TTC549 (cell line): ENCODE results near the gene ANKRD33B.
"Not testable (repeated sequence)": the region's sequence is repeated elsewhere in the genome, so short reads cannot be mapped to it uniquely, and the experiment has no call there.

Source experiments
- FAIRE-seq: peaks from 2 replicates; lab custom pipeline; 2012; peaks lifted over from hg19 to GRCh38; lab: Jason Lieb, UNC

ANKRD33B gene

DNA sequence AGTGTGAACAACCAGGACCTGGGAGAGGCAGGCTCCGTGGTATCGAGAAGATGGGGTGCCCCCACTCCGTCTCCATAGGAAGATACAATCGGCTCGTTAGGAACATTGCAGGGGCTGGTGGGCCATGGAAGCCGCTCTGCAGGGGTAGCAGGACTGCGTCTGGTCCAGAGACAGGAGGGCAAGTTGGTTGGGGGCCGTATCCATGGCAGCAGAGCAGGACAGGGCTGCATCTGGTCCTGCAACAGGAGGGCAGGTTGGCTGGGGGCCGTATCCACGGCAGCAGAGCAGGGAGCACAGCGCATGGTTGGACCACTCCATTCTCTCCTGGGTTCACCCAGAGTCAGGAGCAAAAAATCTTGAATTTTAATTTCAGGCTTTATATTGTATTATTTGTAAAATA, 98.2 kb downstream of the ANKRD33B start:
- FAIRE-seq: no peak

- no peak for FAIRE-seq
Observed at GRCh38 chr5:10662661-10663488, 99.0 kb downstream of the ANKRD33B start.

DNA sequence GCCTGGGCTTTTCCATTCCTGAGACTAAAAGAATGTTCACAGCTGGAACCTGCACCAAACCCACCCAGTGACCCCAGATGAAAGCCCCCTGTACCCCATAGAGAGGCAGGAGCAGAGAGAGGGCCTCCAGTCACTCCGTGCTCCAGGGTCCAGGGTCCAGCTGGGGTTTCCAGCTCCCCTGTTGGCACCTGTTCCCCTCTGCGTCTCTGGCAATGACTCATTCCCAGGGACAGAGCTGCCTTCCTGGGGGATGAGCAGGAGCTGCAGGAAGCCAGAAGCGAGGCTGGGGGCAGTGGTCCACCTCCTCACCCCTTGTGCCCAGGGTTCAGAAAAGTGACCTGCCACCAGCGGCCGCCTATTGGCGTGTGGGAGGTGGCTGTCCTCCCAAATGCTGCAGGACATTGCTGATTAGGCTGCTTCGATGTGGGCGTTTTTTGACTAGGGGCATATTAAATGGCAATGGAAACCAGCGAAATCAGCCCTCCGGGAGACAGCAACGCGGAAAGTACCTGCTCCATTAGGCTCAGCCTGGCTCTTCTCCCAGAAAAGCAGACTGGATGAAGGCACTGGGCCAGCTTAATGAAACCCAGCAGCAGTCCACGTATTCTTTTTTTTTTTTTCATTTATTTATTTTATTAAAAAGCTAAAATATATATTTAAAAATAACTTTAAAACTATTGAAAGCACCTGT, 99.8 kb downstream of the ANKRD33B start:
- no peak for FAIRE-seq

GRCh38 chr5:10664180-10664769, 100.4 kb downstream of the ANKRD33B start:
- FAIRE-seq: not testable (repeated sequence)

DNA sequence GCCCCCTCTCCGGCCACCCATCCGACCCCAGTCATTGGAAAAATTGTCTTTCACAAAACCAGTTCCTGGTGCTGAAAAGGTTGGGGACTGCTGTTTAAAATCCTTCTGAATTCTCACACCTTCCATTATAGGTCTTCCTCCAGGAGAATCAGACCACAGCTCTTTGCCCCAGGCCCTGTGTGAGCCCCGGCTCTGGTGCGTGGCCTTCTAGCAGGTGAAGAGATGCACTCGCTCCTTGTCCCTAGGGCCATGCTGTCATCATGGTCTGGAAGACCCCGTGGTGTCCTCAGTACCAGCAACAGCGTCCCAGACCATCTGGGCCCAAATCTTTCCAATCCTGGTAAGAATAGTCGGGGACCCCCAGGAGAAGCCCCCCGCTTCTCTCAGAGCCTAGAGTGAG, 101.9 kb downstream of the ANKRD33B start:
- no peak for FAIRE-seq

DNA sequence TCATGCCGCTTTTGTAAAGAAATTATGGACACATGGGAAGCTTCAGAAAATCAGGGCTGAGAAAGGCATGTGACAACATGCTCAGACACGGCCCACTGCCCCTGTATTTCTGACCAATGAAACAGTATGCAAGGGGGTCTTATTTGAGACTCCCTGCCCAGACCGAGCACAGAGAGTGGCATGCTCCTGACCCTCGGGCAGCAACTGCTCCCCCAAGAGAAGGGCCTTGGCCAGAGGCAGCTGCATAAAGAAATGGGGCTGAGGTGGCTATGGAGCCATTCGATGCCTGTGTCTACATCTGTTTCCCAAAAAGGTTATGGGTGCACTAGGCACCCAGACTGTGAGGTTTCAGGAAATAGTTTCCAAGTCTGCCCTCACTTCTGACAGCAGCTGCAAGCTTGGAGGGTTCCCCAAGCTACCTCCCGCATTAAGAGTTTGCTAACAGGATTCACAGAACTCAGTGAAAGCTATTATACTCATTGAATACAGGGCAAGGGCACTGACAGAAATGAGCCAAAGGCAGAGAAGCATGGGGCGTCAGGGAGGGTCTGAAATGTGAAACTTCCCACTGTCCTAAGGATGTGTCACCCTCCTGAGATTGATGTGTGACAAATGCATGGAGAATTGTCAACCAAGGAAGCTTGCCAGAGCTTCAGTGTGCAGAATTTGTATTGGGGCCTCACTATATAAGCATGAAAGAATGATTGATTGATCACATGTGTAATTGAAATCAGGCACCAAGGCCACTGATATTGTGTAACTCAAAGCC, 102.8 kb downstream of the ANKRD33B start:
- FAIRE-seq: no peak

- no peak for FAIRE-seq
Observed at GRCh38 chr5:10667431-10668057, 103.7 kb downstream of the ANKRD33B start.

DNA sequence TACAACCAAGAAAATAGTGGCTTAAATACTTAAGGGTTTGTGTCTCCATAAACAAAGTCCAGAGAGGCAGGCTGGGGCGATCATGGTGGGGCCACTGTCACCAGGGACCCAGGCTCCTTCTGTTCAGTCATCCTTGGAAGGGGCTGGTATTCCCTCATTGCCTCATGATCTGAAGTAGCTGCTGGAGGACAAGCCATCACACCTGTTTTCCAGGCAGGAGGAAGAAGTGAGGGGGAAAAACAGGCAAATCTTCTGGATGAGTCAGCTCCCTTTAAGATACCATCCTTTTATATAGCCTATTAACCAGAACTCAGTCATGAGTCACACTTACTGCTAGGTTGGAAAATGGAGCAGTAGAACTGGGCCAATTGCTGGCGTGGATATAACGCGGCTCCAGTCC, 104.8 kb downstream of the ANKRD33B start:
- FAIRE-seq: no peak

- no peak for FAIRE-seq
Observed at GRCh38 chr5:10669983-10670382, 106.1 kb downstream of the ANKRD33B start.

DNA sequence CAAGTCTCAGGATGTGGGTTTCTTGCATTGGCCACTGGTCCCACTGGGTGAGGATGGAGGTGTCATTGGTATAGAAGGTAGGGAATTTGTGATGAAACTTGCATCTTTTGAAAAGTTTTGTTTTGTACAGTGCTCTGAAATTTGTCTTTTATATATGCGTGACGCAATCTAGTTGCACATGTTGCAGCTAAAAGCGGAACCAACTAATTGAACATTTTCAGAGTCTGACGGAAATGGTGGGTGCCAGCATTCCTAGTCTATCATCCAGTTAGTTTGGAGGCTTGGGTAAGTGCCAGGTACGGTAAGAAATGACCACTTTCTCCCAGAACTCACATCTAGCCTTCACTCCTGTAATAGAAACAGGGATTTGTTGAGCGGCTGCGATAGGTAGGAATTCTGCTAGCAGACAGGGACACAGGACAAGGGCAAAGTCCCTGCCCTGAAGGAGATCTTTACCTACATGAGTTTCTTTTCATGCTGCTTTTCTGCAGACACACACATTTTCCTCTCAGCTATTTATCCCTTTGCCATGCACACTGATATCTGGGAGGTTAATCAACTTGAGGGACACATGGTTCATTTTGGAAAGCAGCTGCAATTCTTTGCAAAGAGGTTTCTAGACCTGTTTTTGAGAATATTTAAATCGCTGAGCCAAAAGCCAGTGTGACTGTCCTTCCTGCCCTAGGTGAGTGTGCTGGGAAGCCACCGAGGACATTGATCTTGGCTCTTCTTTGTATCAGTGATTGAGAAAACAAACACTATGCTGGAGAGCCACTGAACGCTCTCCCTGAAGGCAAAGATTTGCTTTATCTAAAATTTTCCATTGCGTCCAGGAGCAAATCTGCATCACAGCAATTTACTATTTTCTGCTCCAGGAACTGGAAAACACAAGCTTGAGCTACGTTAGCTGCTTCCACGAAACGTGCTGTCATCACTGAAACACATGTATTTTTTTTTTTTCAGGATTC, 107.5 kb downstream of the ANKRD33B start:
- no peak for FAIRE-seq

DNA sequence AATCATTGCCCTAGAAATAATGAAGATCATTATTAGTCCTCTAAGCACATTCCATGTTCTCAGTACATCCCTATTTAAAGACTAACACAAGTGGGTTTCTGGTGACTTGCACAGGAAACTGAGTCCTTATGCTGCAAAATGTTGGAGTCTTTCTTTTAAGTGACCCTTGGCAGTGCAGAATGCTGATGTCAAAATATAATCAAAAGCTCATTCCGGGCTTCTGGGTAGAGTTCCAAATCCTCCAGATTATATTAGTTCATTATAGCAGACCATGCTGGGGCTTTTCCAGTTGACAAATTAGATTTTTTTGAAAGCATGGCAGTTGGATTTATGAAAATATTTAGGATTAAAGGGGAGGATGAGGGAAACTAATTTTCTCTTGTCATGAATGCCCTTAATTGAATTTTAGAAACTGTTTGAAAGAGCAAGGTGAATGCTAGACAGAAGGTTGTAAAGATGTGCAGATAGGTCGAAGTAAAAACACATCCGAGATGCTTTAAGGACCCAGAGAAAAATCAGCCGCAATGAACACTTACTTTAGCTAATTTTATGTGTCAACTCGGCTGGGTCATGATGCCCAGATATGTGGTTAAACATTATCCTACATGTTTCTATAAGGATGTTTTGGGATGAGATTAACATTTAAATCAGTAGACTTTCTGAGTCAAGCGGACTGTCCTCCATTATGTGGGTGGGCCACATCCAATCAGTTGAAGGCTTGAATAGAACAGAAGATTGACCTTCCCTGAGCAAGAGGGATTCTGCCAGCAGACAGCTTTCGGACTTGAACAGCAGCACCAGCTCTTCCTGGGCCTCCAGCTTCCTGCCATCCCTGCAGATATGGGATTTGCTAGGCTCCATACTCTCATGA, 108.5 kb downstream of the ANKRD33B start:
- no peak for FAIRE-seq

DNA sequence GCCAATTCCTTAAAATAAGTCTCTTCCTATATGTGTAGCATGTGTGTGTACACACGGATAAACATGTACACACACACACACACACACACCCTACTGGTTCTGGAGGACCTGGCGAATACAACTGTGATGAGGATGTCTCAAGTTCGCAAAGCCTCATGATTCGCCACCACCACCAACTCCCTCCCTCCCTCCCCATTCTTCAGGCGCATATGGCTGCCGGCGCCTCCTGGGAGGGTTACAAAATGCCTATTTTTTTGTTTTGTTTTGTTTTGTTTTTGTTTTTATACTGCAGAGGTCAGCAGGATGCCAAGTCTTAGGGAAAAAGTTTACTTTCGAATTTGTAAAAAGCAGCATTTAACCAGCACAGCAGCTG, 109.1 kb downstream of the ANKRD33B start:
- FAIRE-seq: no peak

GRCh38 chr5:10673407-10673806, 109.5 kb downstream of the ANKRD33B start:
- FAIRE-seq: no peak

DNA sequence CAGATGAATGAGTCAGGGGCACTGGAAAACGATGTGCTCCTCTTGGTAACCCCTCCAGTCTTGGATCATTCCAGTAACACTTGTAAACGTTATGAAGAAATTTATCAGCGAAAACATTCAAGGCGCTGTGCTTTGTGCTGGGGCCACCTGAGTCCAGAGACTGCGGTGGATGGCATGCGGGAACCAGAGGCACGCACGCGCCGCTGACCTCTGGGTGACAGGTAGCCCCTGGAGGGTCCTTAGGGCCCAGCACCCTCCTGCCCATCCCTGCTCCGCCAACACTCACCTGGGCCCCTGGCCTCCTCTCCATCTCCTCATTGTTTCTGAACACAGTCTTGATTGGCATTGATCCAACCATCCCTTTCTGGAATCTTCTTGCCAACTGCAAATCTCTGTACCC, 110.2 kb downstream of the ANKRD33B start:
- FAIRE-seq: no peak

DNA sequence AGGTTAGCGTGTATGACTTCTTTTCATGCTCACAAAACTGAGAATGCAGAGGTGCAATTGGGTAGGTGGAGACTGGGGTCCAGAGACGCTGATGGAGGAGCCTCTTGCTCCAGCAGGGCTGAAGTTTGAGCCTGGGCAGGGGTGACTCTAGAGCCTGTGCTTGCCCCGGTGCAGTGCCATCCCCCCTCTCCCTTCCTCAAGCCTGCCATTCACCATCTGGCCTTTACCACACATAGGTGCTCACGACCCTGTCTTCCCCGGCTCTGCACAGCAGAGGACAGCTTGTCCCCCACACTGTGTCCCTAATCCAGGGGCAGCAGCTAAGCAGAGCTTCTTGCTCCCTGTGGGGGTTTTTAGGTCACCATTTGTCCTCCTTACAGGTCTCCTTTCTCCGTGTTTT, 110.7 kb downstream of the ANKRD33B start:
- no peak for FAIRE-seq

DNA sequence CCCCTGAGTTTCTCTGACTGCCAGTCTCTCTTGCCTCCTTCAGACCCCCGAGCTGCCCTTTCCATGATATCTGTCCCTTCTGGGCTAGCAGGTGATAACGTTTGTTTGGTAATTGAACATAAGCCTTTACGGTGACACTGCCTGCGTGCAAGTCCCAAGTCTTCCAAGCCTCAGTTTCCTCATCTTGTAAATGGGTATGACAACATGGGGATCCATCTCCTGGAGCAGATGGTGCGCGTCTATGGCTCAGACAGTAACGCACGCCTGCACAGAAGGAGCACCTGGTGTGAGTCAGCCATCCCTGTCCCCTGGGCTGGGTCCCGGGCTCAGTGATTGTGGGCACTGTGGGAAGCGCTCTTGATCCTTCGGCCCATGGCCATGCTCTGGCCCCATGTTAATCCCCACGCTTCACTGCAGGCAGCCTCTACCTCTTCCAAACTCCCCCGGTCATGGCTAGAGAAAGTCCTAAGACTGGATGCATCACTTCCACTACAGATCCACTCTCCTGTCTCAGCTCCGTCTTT, 111.4 kb downstream of the ANKRD33B start:
- FAIRE-seq: no peak

DNA sequence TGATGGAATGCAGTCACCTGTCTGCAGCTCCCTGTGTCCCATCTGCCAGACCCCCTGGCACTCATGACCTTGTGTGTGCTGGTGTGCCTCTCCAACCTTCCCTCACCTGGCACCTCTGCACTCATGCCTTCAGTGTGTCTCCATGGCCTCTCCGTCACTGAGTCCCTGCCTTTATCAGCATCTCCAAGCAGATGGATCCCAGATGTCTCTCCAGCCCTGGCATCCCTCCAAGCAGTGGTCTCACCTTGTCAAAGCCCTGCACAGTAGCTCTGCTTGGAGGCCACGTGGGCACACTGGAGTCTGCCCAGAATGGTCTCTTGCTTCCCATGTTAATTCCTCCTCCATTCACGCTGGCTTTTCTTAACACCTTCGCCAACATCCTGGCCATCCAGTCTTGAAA, 112.4 kb downstream of the ANKRD33B start:
- no peak for FAIRE-seq

- no peak for FAIRE-seq
Observed at GRCh38 chr5:10676946-10677345, 113.1 kb downstream of the ANKRD33B start.

GRCh38 chr5:10677533-10677932, 113.7 kb downstream of the ANKRD33B start:
- no peak for FAIRE-seq

GRCh38 chr5:10678244-10678643, 114.4 kb downstream of the ANKRD33B start:
- no peak for FAIRE-seq
